ENCODE results near the gene HOXB5.

DNA sequence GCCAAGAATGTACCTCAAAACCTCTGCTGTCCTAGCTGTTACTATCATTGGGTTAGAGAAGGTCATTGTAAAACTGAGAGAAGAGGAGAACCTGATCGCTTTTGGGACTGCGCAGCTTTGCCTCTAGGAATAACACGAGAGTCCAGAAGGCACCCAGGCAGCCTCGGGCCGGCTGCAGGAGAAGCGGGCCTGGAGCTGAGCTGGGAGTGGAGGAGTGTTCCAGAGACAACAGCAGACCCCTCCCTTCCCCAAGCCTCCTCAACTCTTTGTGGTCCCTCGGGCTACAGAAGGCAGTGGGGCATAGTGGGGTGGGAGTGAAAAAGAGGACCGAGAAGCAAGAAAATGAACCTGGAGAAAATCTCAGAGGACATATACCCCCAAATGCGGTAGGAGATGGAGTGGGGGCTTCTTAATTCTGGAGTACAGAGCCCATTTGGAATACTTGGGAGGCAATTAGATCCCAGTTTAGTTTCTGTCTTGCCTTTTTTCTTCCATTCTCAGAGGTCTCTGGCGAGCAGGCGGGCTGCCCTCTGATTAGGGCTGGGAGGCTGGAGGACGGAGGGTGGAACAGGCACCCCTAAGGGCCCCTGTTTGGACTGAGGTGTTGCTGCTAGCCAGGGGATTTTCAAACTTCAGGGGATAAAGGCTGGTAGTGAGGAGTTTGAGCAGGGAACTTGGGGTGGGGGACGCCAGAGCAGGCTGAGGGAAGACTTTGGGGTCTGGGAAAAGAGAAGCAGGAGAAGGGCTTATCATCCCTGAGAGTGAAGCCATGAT lies 35.3 kb downstream of the HOXB5 start:
- TF ChIP-seq, protein P1, sequence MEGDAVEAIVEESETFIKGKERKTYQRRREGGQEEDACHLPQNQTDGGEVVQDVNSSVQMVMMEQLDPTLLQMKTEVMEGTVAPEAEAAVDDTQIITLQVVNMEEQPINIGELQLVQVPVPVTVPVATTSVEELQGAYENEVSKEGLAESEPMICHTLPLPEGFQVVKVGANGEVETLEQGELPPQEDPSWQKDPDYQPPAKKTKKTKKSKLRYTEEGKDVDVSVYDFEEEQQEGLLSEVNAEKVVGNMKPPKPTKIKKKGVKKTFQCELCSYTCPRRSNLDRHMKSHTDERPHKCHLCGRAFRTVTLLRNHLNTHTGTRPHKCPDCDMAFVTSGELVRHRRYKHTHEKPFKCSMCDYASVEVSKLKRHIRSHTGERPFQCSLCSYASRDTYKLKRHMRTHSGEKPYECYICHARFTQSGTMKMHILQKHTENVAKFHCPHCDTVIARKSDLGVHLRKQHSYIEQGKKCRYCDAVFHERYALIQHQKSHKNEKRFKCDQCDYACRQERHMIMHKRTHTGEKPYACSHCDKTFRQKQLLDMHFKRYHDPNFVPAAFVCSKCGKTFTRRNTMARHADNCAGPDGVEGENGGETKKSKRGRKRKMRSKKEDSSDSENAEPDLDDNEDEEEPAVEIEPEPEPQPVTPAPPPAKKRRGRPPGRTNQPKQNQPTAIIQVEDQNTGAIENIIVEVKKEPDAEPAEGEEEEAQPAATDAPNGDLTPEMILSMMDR (conservative IDR thresholded peaks at IDR 0.05; ENCODE audit: low read depth, low read length), result no peak
- TF ChIP-seq EZH2 (IDR thresholded peaks at IDR 0.05; ENCODE audit: borderline replicate concordance, low read depth, low read length, poor library complexity, severe bottlenecking), result no peak
